GM13977 (cell line): Measurements from ENCODE around the gene PTPRM.

Source experiments
- DNase-seq: peaks from one replicate; pipeline ENCODE4 v3.0.0; 2012; ENCODE audit warnings: low spot score
- CTCF ChIP-seq: IDR thresholded peaks from 2 replicates; pipeline ENCODE4 v1.5.1; 2012; ENCODE audit warnings: mild to moderate bottlenecking, control low read depth; ENCODE audit not compliant: insufficient read depth; ENCODE audit errors: extremely low read depth, missing control alignments
- in situ Hi-C: fragments of 300-500 bp; cut with MboI; formaldehyde crosslinking; loops from one replicate; pipeline ENCODE4 v1.12.0; 2022; ENCODE audit warnings: low sequenced_read_pairs, low pct_unique_long_range_greater_than_20kb, mixed read lengths, inconsistent platforms; ENCODE audit not compliant: unreplicated experiment

PTPRM gene

GRCh38 chr18:7750966-7751365 is 183.8 kb downstream of the PTPRM start:
- DNase-seq, result no peak
- in situ Hi-C loops, result no loop called here
- TF ChIP-seq CTCF, result no peak

GRCh38 chr18:7754258-7754657 is 187.1 kb downstream of the PTPRM start:
- in situ Hi-C loops, result no loop called here
- no peak for DNase-seq
- TF ChIP-seq CTCF, result no peak

- in situ Hi-C loops, result no loop called here
Measured at GRCh38 chr18:7754725-7755181, 187.6 kb downstream of the PTPRM start.

GRCh38 chr18:7755753-7756475 is 188.8 kb downstream of the PTPRM start:
- no peak for TF ChIP-seq CTCF
- DNase-seq, result no peak
- in situ Hi-C loops, result no loop called here

More at GRCh38 chr18:7754725-7755181, 187.6 kb downstream of the PTPRM start:
- no peak for TF ChIP-seq CTCF
- DNase-seq, result no peak

GRCh38 chr18:7757175-7757574 is 190.1 kb downstream of the PTPRM start:
- DNase-seq, result no peak
- in situ Hi-C loops, result no loop called here
- TF ChIP-seq CTCF, result no peak

- TF ChIP-seq CTCF, result no peak
- DNase-seq, result no peak
- in situ Hi-C loops, result no loop called here
Measured at GRCh38 chr18:7758764-7759163, 191.6 kb downstream of the PTPRM start.
